ENCODE data around the gene NTM.

NTM gene

GRCh38 chr11:131932584-131933325, 562.3 kb downstream of the NTM start:
- DNase-seq = peak in 2 of 3 experiments; percentile 20 to 47

GRCh38 chr11:131934006-131934405, 563.6 kb downstream of the NTM start:
- no peak for DNase-seq

GRCh38 chr11:131938351-131938751, 567.9 kb downstream of the NTM start:
- DNase-seq = no peak

GRCh38 chr11:131940126-131940525, 569.7 kb downstream of the NTM start:
- DNase-seq = no peak

- no peak for DNase-seq
Observed at GRCh38 chr11:131942878-131943277, 572.5 kb downstream of the NTM start.

- peak; percentile 17 to 78 (median 53) for DNase-seq
Observed at GRCh38 chr11:131943295-131943694, 572.9 kb downstream of the NTM start.

- DNase-seq = no peak
Observed at GRCh38 chr11:131944736-131945135, 574.3 kb downstream of the NTM start.

- DNase-seq = no peak
Observed at GRCh38 chr11:131945706-131946105, 575.3 kb downstream of the NTM start.

GRCh38 chr11:131947511-131947910, 577.1 kb downstream of the NTM start:
- DNase-seq = no peak

GRCh38 chr11:131951121-131951520, 580.7 kb downstream of the NTM start:
- DNase-seq = peak in 2 of 3 experiments; percentile 21 to 71

GRCh38 chr11:131954146-131954545, 583.7 kb downstream of the NTM start:
- DNase-seq = no peak

GRCh38 chr11:131955904-131956303, 585.5 kb downstream of the NTM start:
- peak in 1 of 3 experiments; percentile 30 for DNase-seq

- no peak for DNase-seq
Observed at GRCh38 chr11:131957201-131957600, 586.8 kb downstream of the NTM start.

- peak; percentile 18 to 49 (median 44) for DNase-seq
Observed at GRCh38 chr11:131957875-131958274, 587.5 kb downstream of the NTM start.

GRCh38 chr11:131962818-131963217, 592.4 kb downstream of the NTM start:
- DNase-seq = no peak

- DNase-seq = peak in 2 of 3 experiments; percentile 26 to 46
Observed at GRCh38 chr11:131964698-131965483, 594.5 kb downstream of the NTM start.

- DNase-seq = peak in 1 of 3 experiments; percentile 23
Observed at GRCh38 chr11:131965504-131965903, 595.1 kb downstream of the NTM start.

GRCh38 chr11:131966667-131967066, 596.3 kb downstream of the NTM start:
- DNase-seq = no peak

- DNase-seq = no peak
Observed at GRCh38 chr11:131969261-131969660, 598.8 kb downstream of the NTM start.

- no peak for DNase-seq
Observed at GRCh38 chr11:131973061-131973460, 602.6 kb downstream of the NTM start.

- DNase-seq = peak in 1 of 3 experiments; percentile 58
Observed at GRCh38 chr11:131975619-131976018, 605.2 kb downstream of the NTM start.

GRCh38 chr11:131976021-131976420, 605.6 kb downstream of the NTM start:
- no peak for DNase-seq

GRCh38 chr11:131977231-131977630, 606.8 kb downstream of the NTM start:
- DNase-seq = no peak

GRCh38 chr11:131977854-131978253, 607.4 kb downstream of the NTM start:
- DNase-seq = no peak

All from NCI-H1417 (cell line).